GM18951 (cell line): Measurements from ENCODE around the gene SEL1L2.

ENCODE experiments used
- POLR2A ChIP-seq: IDR thresholded peaks from 4 replicates; pipeline ENCODE4 v1.6.1; 2011; ENCODE audit warnings: mild to moderate bottlenecking; ENCODE audit not compliant: insufficient read length, insufficient read depth; ENCODE audit errors: extremely low read depth
- in situ Hi-C: fragments of 300-500 bp; cut with MboI; formaldehyde crosslinking; loops from one replicate; pipeline ENCODE4 v1.12.0; 2022; ENCODE audit warnings: low sequenced_read_pairs, mixed read lengths, inconsistent platforms; ENCODE audit not compliant: unreplicated experiment

Gene SEL1L2

DNA sequence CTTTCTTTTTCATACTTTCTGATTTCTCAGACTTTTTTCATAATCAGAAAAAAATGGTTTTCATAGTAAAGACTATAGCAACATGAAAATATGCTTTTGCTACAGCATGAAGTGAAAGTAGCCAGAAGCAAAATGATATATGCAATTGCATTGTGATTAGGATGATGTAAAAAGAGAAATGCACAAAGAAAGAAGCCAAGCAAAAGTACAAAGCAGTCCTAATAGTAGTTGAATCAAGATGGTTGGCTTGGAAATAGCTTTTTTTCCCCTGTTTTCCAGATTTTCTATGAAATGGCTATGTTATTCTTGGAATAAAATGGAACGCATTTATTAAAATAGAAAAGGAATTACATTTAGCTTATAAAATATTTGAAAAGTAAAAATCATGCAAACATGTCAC, 77.3 kb downstream of the SEL1L2 start:
- in situ Hi-C loops: no loop called here
- no peak for TF ChIP-seq POLR2A

DNA sequence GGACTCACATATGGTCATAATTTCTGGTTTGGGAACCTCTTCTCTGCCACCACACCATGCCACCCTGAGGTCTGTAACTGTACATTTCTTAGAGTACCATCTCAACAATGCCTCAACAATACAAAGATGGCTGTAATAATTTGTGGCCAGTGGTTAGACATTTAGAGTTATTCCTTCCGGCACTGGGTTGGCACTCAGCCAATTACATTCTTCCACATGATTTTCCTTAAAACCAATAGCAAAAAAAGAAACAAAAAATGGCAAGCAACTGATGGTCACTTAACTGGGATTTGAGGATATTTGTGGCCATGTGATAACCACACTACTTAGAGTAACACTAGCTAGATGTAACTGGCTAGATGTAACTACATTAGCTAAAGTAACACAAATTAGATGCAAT, 79.9 kb downstream of the SEL1L2 start:
- in situ Hi-C loops: no loop called here

DNA sequence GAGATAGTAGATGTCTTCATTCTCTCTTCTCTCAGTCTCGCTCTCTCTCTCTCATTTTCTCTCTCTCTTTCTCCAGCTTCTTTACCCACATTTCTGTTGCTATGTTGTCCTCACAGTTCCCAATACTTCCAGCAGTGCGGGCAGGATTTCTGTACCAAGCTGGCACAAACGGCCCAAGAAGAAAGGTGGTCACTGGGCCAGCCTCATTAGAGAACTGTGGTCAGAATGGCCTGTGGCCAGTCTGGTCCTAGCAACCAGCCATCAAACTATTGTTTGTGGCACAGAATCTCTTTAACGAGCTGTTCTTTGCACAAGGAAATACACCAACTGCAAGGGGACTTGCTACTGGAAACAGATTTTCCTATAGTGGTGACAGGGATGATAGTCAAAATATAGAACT, 81.3 kb downstream of the SEL1L2 start:
- no peak for TF ChIP-seq POLR2A
- in situ Hi-C loops: no loop called here

More for the DNA sequence above, 79.9 kb downstream of the SEL1L2 start:
- no peak for TF ChIP-seq POLR2A

DNA sequence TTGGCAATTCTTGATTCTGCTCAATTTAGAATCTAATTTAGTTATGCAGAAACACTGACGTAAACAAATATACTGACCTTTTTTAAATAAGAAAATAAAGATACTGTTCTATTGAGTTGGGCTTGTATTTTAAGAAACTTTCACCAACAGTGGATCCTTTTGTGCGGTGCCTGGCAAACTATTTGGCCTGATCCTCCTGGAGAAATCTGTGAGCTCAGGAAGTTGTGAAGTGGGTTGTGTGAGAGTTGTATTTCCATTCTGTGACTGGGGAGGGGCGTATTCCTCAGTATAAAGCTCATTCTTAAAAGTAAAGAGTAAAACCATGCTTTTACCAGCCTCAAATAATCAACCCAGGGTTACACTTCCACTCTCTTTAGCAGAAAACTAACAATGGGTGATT, 85.6 kb downstream of the SEL1L2 start:
- in situ Hi-C loops: no loop called here
- no peak for TF ChIP-seq POLR2A

DNA sequence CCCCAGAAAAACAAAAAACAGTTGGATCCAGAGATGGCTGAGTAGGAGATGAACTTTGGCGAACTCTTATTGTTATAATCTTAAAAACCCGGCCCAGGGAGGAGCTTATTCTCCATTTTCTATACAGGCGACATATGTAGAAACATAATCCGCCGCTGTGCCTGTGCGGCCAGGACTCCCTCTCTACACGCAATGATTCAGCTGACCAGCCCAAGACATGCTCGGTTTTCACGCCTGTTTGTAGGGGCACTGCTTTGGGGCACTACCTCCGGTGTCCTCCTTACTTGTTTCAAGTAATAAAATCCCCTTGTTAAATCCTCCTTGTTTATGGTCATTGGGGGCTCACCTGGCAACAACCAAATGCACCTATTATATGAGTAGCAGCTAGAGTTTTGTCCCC, 89.9 kb downstream of the SEL1L2 start:
- no peak for TF ChIP-seq POLR2A
- in situ Hi-C loops: no loop called here

DNA sequence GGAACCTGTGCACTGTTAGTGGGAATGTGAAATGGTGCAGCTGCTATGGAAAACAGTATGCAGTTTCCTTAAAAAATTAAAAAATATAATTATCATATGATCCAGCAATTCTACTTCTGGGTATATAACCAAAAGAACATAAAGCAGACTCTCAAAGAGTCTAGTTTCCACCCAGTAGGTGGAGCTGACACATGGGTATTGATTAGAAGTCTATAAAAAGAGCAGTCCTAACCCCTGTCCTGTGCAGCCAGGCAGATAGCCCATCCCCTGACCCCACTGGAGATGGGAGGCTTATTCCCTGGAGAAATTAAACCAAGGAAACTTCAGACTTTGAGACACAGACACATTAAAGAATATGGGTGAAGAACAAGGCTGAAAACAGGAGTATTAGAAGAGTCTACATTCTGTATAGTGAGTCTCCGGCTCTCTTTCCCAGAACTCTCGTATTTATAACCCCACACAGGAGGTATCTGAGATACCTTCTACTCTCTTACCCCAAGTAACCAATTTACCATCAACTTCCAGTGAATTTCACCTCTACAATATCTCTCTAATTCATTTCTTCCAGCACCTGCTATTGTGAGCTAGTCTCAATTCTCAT, 92.3 kb downstream of the SEL1L2 start:
- no peak for TF ChIP-seq POLR2A
- in situ Hi-C loops: no loop called here

DNA sequence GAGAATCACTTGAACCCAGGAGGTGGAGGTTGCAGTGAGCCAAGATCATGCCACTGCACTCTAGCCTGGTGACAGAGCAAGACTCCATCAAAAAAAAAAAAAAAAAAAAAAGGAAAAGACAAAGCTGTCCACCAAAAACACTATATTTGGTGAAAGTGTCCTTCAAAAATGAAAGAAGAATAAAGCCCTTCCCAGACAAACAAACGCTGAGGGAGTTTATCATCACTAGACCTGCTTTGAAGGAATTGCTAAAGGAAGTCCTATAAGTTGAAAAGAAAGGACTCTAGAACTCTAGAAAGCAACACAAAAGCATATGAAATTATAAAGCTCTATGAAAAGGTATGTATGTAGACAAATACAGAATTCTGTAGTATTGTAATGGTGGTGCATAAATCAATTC, 98.8 kb downstream of the SEL1L2 start:
- no peak for TF ChIP-seq POLR2A
- in situ Hi-C loops: no loop called here

DNA sequence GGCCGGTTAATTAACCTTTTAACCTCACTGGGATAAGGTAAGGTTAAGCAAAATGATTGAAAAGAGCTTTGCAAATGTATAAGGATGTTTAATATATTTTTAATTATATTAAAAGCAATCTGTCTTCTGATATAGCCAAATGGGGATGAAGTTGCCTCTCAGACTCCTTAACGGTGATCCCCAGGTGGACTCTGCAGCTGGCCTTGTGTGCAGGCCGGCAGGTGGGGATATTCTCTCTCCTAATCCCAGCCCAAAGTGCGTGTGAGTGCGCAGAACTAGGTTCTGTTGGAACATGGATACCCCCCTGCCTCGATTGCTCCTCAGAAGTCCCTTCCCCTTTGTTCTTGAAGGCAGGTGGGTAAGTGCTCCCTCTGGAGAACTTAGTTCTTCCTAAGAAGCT, 105.6 kb downstream of the SEL1L2 start:
- in situ Hi-C loops: no loop called here
- no peak for TF ChIP-seq POLR2A

DNA sequence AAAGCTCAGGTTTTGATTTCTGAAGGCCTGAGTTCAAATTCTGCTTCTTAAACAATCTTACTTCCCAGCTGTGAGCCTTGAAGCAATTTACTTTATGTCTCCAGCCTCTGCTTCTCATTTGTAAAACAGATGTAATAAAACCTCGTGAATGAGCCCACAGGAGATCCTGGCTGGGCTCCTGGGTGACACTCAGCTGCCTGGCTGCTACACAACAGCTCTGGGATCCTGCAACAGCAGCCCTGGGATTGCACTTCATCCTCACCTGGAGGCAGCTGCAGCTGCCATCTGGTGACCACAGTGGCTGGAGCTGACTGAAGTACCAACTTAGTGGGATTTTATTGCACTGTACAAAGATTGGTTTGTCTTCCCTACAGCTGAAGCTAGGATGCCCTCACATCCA, 107.0 kb downstream of the SEL1L2 start:
- no peak for TF ChIP-seq POLR2A
- in situ Hi-C loops: no loop called here

DNA sequence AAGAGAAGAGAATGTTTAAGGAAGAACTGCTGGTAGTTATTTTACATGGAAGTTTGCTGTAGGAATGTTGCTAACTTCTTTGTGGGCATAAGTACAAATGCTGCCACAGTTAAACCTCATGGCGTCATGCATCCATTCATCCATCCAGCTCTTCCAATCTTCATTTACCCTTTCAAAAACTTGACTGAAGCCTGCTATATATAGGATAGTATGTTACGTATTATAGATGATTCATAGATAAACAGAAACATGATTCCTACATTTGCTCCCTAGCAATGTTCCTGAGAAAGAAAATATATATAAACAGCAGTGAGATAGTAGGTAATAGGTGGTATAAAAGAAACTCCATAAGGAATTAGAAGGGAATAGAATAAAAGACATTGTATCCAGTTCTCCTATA, 111.8 kb downstream of the SEL1L2 start:
- in situ Hi-C loops: no loop called here

DNA sequence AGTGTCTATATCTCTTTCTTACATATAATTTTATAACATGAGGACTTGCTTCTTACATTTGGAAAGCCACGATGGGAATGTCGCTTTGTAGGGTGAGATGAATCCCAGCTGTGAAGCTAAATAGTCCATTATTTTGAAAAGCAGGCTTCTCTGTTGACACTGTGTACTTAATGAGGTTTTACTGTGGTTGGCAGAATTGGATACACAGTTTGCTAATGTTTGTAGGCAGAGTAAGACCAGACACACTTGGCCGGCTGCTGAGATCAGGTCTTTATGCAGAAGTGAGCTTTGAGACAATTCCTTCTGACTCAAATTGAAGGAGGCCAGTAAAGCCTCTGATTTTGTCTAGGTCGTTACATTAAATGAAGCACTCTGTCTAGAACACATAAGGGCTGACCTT, 112.6 kb downstream of the SEL1L2 start:
- TF ChIP-seq POLR2A: no peak
- in situ Hi-C loops: no loop called here

More for the DNA sequence above, 111.8 kb downstream of the SEL1L2 start:
- no peak for TF ChIP-seq POLR2A

DNA sequence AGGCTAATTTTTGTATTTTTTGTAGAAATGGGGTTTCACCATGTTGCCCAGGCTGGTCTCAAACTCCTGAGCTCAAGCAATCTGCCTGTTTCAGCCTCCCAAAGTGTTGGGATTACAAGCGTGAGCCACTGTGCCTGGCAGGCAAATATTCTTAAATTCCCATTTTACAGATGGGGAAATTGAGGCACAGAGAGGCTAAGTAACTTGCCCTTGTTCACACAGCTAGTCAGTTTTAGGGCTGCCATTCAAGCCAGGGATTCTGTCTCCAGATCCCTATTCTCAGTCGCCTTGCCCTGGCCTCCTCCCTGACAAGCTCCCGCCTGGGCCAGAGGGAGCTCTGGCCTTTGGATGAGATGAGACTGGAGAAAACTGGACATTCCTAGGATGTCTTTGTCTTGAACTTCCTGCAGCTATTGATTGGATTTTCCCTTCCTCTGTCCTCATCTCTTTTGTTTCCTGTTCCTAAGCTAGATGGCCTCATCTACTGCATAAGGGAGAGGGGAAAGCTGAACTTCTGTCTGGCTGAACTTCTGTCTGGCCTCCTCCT, 115.1 kb downstream of the SEL1L2 start:
- no peak for TF ChIP-seq POLR2A
- in situ Hi-C loops: no loop called here

DNA sequence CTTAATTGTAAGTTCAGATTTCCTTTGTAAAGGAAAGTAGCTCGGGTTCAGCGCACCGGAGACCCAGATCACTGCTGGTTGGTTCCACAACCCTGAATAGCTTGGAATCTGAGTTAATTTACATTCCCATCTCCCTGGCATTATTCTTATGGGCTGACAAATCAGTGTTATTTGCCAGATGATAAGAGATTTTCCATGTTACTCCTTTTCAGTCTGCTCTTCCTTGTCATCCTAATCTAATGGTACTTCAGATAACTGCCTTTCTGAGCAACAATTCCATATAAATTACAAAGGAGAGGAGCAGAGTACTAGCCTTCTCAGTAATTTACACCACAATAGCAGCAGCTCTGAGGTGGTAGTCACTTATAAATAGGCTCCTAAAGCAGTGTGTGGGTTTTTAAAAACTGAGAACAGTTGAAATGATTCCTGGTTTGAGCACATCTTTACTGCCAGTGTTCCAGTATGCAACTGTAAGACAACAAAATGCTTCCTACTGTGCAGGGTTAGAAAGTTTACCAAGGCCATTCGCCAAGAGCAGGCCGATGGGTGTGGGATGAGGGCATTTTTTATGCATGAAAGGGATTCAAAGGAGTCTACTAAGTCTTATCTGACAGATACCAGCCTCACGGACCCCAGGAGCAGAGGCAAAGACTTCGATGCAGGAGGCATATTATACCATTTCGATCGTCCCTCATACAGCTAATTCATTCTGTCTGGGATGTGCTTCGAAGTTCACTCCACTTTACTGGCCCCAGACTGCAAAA, 115.8 kb downstream of the SEL1L2 start:
- TF ChIP-seq POLR2A: no peak
- in situ Hi-C loops: no loop called here

DNA sequence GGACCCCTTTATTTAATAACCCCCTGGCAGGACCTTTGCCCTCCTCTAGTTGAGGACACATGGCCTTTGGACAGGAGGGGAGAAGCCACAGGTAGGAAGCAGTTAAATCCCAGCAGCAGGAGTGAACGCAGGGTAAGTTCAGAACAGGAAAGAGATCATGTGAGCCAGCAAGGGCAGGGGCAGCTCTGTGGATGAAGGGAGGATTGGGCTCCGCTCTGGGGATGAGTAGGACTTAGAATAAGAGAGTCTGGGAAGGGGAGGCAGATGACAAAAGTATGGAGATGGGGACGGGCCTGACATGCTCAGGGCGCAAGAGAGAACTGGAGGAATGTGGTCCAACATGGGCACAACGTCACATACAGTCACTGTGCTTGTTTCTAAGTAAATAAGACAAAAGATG, 116.6 kb downstream of the SEL1L2 start:
- TF ChIP-seq POLR2A: no peak
- in situ Hi-C loops: no loop called here
